NCI-H446 treated with DMSO at 0.1 percent for 48 hours (cell line): ENCODE data around the gene ZNF432.

ENCODE experiments used
- DNase-seq: peaks from one replicate; lab custom pipeline; 2025; lab: John Stamatoyannopoulos, UW

Gene ZNF432

DNA sequence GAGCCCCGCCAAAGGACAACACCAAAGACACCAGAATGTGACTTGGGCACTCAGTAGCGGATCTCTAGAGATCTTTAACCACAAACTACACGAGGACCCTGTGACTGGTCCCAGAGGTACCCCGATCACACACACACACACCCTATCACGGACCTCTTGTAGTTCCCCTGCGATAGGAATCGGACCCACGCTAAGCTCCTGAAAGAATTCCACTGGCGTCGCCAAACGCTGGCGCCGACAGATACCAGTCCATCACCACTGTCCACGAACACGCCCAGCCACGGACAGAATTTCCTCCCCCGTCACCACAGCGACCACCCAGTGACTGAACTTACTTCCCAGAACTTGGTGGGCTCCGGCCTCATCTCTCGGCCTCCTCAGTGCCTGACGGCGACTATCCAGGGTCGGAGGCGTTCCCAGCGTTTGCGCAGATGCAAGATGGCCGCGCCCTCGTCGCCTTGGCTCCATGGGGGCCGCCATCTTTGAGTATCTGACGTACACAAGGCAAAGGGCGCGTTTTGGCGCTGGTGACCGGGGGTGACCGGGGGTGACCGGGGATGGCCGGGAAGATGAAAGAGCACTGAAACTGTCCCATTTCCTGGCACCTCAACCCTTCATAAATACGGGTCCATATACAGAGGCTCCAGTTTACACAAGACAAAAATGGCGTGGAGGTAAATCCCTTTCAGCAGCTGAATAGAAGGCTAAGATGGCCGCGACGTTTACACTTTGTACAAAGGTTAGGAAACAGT is 40.7 kb downstream of the ZNF432 start, which contains the start of gene ZNF615:
TSS of gene ZNF615 (minus strand) at position 406 of the 752 bp plus-strand sequence. CDS start 4,500 bp downstream, outside the sequence.
- DNase-seq, result peak; percentile 64

DNA sequence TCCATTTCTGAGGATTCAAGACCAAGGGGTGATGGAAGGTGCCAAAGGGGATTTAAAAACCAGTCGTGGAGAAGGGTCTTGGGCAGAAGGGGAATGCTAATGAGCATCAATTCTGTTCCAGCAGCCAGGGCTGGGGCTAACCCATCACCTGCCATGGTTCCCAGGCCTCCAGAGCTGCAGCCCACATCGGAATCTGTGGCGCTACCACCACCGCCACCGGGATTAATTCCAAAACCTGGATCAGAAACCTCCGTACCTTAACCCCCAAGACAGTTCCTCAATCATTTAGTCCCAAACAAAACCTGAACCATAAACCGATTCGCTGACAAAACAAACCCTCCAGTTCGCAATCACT is 41.2 kb downstream of the ZNF432 start:
- no peak for DNase-seq

DNA sequence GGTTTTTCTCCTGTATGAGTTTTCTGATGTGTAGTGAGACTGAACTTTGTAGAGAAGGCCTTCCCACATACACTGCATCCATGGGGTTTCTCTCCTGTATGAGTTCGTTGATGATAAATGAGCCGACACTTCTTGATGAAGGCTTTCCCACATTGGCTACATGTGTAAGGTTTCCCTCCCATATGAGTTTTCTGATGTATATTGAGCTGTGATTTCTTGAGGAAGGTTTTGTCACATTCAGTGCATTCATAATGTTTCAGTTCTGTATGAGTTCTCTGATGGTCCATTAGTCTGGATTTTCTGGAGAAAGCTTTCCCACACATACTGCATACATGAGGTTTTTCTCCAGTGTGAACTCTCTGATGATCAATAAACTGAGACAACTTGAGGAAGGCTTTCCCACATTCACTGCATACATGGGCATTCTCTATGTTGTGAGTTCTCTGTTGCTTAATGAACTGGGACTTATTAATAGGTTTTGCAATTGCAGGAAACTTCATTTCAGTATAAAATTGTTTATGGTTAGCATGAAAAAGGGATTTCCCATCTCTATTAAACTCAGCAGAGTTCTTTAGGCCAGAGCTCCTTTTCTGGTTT is 54.5 kb downstream of the ZNF432 start:
- no peak for DNase-seq

DNA sequence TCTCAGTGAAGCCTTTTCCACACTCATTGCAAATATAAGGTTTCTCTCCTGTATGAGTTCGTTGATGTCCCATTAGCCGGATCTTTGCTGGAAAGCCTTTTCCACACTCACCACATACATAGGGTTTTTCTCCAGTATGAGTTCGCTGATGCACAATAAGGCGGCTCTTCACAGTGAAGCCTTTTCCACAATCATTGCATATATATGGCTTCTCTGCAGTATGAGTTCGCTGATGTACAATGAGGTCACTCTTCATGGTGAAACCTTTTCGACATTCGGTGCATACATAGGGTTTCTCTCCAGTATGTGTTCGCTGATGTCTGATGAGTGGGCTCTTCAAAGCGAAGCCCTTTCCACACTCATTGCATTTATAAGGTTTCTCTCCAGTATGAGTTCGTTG is 55.2 kb downstream of the ZNF432 start:
- DNase-seq, result no peak

DNA sequence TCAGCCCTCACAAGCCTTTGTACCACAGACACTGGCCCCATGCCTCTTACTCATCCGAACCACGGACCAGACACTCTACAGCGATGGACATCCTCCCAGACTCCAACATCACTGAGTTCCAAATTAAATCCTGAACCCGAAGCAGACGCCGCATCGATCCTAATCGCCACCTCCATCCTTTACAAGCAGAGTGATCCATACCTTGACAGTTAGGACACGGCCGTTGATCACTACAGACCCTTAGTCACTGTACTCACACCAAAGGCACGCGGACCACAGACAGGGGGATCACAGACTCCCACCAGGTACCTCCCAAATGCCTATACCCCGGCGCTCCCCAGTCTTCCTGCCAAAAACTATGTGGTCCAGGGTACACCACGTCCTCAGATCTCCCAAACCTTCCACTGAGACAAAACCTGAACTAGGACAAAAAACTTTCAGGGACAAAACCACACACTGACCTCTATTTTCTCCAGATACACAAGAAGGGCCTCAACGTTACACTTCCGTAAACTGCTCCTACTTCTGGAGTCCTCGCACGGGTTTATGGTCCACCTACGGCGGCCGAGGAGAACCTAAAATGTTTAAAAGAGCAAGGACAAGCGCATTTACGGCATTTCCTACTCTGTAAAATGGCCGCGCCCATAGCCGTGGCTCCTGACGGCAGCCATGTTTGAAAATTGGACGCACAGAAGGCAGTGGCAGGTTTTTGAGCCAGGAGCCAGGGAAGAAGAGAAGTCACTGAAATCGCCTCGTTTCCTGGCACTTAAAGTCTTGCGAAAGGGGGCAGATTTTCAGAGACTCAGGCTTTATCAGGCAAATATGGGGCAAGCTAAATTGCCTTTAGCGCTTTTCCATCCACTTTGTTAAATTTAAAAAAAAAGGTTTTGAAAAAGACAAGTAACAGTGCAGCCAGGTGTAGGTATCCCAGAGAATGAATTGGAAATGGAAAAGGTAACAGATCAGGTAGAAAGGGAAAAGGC is 62.0 kb downstream of the ZNF432 start, which contains the start of gene ZNF350:
TSS of gene ZNF350 (minus strand) at position 532 of the 983 bp plus-strand sequence. CDS start 12,480 bp downstream, outside the sequence.
- DNase-seq, result peak; percentile 83

DNA sequence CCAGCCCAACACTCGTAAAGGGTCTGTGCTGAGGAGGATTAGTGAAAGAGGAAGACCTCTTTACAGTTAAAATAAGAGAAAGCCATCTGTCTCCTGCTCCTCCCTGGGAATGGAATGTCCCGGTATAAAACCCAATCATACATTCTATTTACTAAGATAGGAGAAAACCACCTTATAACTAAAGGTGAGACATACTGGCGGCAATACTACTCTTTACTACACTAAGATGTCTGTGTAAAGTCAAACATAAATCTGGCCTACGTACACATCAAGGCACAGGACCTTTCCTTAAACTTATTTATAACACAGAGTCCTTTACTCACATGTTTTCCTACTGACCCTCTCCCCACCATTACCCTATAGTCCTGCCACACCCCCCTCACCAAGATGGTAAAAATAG is 65.3 kb downstream of the ZNF432 start:
- no peak for DNase-seq
